OCI-LY3 (cell line): ENCODE results near the gene SESTD1.

Experiments used
- H2AFZ ChIP-seq: fragments of 200-600, 300-600 bp; shearing (Covaris generic); 2 replicates; pipeline ENCODE4 v1.6.0; 2014; ENCODE audit warnings: antibody characterized with exemption, low read depth, low read length
- H3K27ac ChIP-seq: fragments of 200-600, 300-600 bp; sonication (generic); 2 replicates; pipeline ENCODE4 v1.5.1; 2014; ENCODE audit warnings: mild to moderate bottlenecking, low read length, moderate library complexity, mixed read lengths
- H3K27me3 ChIP-seq: fragments of 200-600, 300-600 bp; sonication (generic); 2 replicates; pipeline ENCODE4 v1.6.1; 2014; ENCODE audit warnings: low read depth, low read length, mixed read lengths
- H3K36me3 ChIP-seq: fragments of 200-600, 300-600 bp; sonication (generic); replicated peaks from 2 replicates; pipeline ENCODE3; 2014; ENCODE audit warnings: low read depth, low read length, mixed read lengths
- H3K4me1 ChIP-seq: fragments of 300-600, 200-600 bp; sonication (generic); 2 replicates; pipeline ENCODE4 v1.6.1; 2014; ENCODE audit warnings: low read length, mixed read lengths
- H3K4me2 ChIP-seq: fragments of 200-600, 300-600 bp; sonication (generic); 2 replicates; pipeline ENCODE4 v1.6.1; 2014; ENCODE audit warnings: low read length, mixed read lengths
- H3K4me3 ChIP-seq: fragments of 300-600, 200-600 bp; sonication (generic); 2 replicates; pipeline ENCODE4 v1.5.1; 2014; ENCODE audit warnings: antibody characterized with exemption, mild to moderate bottlenecking, low read length, moderate library complexity
- H3K79me2 ChIP-seq: fragments of 300-600, 200-600 bp; shearing (Covaris generic); 2 replicates; pipeline ENCODE4 v1.6.1; 2014; ENCODE audit warnings: mild to moderate bottlenecking, low read length, mixed read lengths
- H3K9ac ChIP-seq: fragments of 300-600, 200-600 bp; shearing (Covaris generic); 2 replicates; pipeline ENCODE4 v1.6.0; 2014; ENCODE audit warnings: mild to moderate bottlenecking, low read length, moderate library complexity
- H3K9me3 ChIP-seq: fragments of 200-600, 300-600 bp; shearing (Covaris generic); 2 replicates; pipeline ENCODE4 v1.6.1; 2014; ENCODE audit warnings: low read length, mixed read lengths; ENCODE audit not compliant: insufficient read depth
- H4K20me1 ChIP-seq: fragments of 200-600, 300-600 bp; sonication (generic); 2 replicates; pipeline ENCODE4 v1.6.1; 2016; ENCODE audit warnings: low read length, mixed read lengths; ENCODE audit not compliant: insufficient read depth
- EZH2phosphoT487 ChIP-seq: fragments of 200-600 bp; shearing (Covaris generic); IDR thresholded peaks from 2 replicates; pipeline ENCODE4 v1.6.1; 2018; ENCODE audit warnings: antibody characterized with exemption, mixed run types, low read depth
- TF ChIP-seq, protein P1 (sequence below): fragments of 200-600, 300-600 bp; sonication (generic); IDR thresholded peaks from 2 replicates; pipeline ENCODE4 v1.5.1; 2014; ENCODE audit warnings: antibody characterized with exemption, low read length, low read depth

SESTD1 gene

DNA sequence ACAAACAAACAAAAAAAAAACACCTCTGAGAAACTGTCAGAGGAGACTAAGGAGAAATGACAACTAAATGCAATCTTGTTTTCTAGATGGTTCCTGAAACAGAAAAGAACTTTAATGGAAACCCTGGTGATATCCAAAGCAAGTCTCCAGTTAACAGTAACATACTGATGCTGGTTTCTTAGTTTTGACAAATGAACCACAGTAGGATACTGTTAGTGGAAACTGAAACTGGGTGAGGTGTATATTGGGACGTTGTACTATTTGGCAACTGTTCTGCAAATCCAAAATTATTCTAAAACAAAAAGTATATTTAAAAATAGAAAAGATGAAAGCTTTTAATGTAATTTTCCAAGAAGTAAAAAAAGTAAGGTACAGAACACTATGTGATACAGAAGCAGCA is 11.4 kb downstream of the SESTD1 start:
- Histone ChIP-seq H3K9ac (no peak overlapping the region), H3K4me2 (peak overlapping the region; percentile 51; the same call in 1 of the 2 replicates), H3K27ac (no peak overlapping the region), H3K36me3 (peaks cover 6% of the 10 kb centered on the region), H3K79me2 (no peaks in the 10 kb centered on the region), H3K4me1 (peaks cover 15% of the 10 kb centered on the region), H4K20me1 (0 out of 2 replicates have a peak, but pooled peaks cover 5% of the 10 kb centered on the region), H3K9me3 (no peaks in the 10 kb centered on the region), H3K27me3 (no peaks in the 10 kb centered on the region), H2AFZ (no peak overlapping the region), H3K4me3 (no peak overlapping the region)
- no peak for TF ChIP-seq EZH2phosphoT487
- TF ChIP-seq, protein P1, sequence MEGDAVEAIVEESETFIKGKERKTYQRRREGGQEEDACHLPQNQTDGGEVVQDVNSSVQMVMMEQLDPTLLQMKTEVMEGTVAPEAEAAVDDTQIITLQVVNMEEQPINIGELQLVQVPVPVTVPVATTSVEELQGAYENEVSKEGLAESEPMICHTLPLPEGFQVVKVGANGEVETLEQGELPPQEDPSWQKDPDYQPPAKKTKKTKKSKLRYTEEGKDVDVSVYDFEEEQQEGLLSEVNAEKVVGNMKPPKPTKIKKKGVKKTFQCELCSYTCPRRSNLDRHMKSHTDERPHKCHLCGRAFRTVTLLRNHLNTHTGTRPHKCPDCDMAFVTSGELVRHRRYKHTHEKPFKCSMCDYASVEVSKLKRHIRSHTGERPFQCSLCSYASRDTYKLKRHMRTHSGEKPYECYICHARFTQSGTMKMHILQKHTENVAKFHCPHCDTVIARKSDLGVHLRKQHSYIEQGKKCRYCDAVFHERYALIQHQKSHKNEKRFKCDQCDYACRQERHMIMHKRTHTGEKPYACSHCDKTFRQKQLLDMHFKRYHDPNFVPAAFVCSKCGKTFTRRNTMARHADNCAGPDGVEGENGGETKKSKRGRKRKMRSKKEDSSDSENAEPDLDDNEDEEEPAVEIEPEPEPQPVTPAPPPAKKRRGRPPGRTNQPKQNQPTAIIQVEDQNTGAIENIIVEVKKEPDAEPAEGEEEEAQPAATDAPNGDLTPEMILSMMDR, result no peak

DNA sequence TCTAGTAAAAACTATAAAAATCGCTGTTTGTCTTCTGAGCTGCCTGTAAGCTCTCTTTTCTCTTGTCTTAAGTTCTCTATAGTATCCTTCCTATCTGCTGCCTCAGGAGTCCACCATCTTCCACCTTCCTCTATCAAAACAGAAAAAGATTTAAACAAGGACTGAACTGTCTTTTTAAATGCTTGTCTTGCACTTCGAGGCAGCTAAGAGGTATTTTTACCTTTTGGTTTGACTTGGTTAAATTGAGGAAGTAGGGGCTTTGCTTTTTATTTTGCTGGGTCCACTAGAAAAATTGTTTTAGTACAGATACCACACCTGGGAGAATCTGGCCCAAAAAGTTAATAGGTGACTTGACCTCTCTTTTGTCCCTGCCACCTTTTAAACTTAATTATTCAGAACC is 12.2 kb downstream of the SESTD1 start:
- H3K4me2 ChIP-seq, result peak overlapping the region; percentile 51

DNA sequence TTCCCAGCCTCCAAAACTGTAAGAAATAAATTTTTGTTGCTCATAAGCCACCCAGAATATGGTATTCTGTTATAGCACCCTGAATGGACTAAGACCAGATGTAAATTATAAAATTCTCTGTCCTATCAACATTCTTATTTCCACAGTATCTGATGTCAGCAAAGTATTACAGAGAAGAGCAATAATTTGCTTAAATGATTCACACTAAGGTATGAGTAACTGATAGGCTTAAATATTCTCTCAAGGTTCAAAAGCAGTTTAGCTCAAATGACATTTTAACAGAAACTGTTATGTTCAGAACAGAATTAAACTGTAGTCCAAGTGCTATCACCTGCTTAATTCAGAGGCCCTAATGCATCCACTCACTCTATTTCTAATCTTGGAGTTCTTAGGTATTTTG is 12.8 kb downstream of the SESTD1 start:
- Histone ChIP-seq H2AFZ (no peak overlapping the region), H3K79me2 (no peaks in the 10 kb centered on the region), H3K27ac (no peak overlapping the region), H3K9me3 (no peaks in the 10 kb centered on the region), H3K4me1 (peaks cover 15% of the 10 kb centered on the region), H3K36me3 (peaks cover 6% of the 10 kb centered on the region), H4K20me1 (0 out of 2 replicates have a peak, but pooled peaks cover 5% of the 10 kb centered on the region), H3K4me2 (peak overlapping the region; percentile 51), H3K9ac (no peak overlapping the region), H3K4me3 (no peak overlapping the region), H3K27me3 (no peaks in the 10 kb centered on the region)
- TF ChIP-seq EZH2phosphoT487, result no peak
- TF ChIP-seq, protein P1, result no peak

More for the DNA sequence above, 12.2 kb downstream of the SESTD1 start:
- no peaks in the 10 kb centered on the region for H3K79me2 ChIP-seq
- 0 out of 2 replicates have a peak overlapping the region, but pooled peaks have one; percentile 8 for H2AFZ ChIP-seq
- H3K9ac ChIP-seq, result no peak overlapping the region
- no peak overlapping the region for H3K27ac ChIP-seq
- H3K9me3 ChIP-seq, result no peaks in the 10 kb centered on the region
- no peak overlapping the region for H3K4me3 ChIP-seq
- TF ChIP-seq, protein P1, result no peak
- no peak for TF ChIP-seq EZH2phosphoT487
- H3K27me3 ChIP-seq, result no peaks in the 10 kb centered on the region
- H3K4me1 ChIP-seq, result peaks cover 15% of the 10 kb centered on the region
- peaks cover 6% of the 10 kb centered on the region for H3K36me3 ChIP-seq
- H4K20me1 ChIP-seq, result 0 out of 2 replicates have a peak, but pooled peaks cover 5% of the 10 kb centered on the region

DNA sequence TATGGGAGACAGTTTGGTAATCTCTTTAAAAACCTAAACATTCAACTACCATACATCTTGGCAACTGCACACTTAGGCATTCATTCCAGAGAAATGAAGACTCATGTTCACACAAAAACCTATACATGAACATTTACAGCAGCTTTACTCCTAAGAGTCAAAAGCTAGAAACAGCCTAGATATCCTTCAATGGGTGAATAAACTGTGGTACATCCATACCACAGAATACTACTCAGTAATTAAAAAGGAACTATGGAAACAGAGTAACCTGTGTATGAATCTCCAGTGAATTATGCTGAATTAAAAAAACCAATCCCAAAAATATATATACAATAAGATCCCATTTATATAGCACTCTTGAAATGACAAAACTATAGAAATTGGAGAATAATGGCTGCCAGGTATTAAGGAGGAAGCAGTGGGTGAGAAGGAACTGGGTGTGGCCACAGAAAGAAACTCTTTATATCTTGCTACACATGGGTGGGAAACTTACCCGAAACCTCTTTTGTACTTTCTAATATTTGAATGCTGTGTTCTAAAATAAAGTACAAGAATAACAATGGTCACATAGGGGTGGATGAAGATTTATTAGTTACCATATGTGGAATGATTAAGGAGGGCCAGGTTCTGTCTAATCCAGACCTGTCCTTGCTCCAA is 13.7 kb downstream of the SESTD1 start:
- peaks cover 6% of the 10 kb centered on the region for H3K36me3 ChIP-seq
- H3K27ac ChIP-seq, result no peak overlapping the region
- H3K4me1 ChIP-seq, result peaks cover 15% of the 10 kb centered on the region
- no peaks in the 10 kb centered on the region for H3K9me3 ChIP-seq
- no peak overlapping the region for H3K4me3 ChIP-seq
- TF ChIP-seq EZH2phosphoT487, result no peak
- TF ChIP-seq, protein P1, result no peak
- no peak overlapping the region for H3K4me2 ChIP-seq
- no peak overlapping the region for H2AFZ ChIP-seq
- H4K20me1 ChIP-seq, result 0 out of 2 replicates have a peak, but pooled peaks cover 5% of the 10 kb centered on the region
- H3K79me2 ChIP-seq, result no peaks in the 10 kb centered on the region
- H3K27me3 ChIP-seq, result no peaks in the 10 kb centered on the region
- H3K9ac ChIP-seq, result no peak overlapping the region
